Small intestine (tissue), 7 donors: ENCODE measurements around the gene NAV2. TPM values are rescaled to one million over a fixed set of nuclear protein-coding genes. Genes with fewer than 3 reads are reported as not detected.

Experiments used
- DNase-seq, 2 donors: peaks; one replicate each; pipeline versions ENCODE4 v3.0.0 to v3.0.0-alpha.2; 2013
- FAIRE-seq: peaks from 2 replicates; lab custom pipeline; 2012; peaks lifted over from hg19 to GRCh38; lab: Jason Lieb, UNC
- H3K27ac ChIP-seq, 3 donors: one replicate each; pipeline ENCODE4 v1.5.1; 2013; ENCODE audit warnings: low read length in 2 of 3, mild to moderate bottlenecking in 2 of 3, control low read depth in 1 of 3, inconsistent platforms in 1 of 3, low read depth in 1 of 3, moderate library complexity in 1 of 3
- H3K27me3 ChIP-seq, 3 donors: one replicate each; pipeline ENCODE4 v1.6.1; 2013; ENCODE audit warnings: low read length in 3 of 3, inconsistent platforms in 1 of 3; ENCODE audit not compliant: control insufficient read depth in 3 of 3, insufficient read depth in 3 of 3
- H3K36me3 ChIP-seq, 3 donors: one replicate each; pipeline ENCODE4 v1.6.1; 2013; ENCODE audit warnings: low read length in 3 of 3, inconsistent platforms in 1 of 3, low read depth in 1 of 3, mild to moderate bottlenecking in 1 of 3, moderate library complexity in 1 of 3; ENCODE audit not compliant: control insufficient read depth in 3 of 3, insufficient read depth in 2 of 3
- H3K4me1 ChIP-seq, 3 donors: one replicate each; pipeline ENCODE4 v1.6.1; 2013; ENCODE audit warnings: low read length in 2 of 3, inconsistent platforms in 1 of 3, low read depth in 1 of 3, mild to moderate bottlenecking in 1 of 3, moderate library complexity in 1 of 3; ENCODE audit not compliant: control insufficient read depth in 3 of 3, insufficient read depth in 2 of 3
- H3K4me3 ChIP-seq, 3 donors: one replicate each; pipeline ENCODE4 v1.5.1; 2013; ENCODE audit warnings: low read length in 3 of 3, control low read depth in 1 of 3, inconsistent platforms in 1 of 3, low read depth in 1 of 3, mild to moderate bottlenecking in 1 of 3, moderate library complexity in 1 of 3
- H3K9me3 ChIP-seq, 2 donors: one replicate each; pipeline ENCODE4 v1.6.1; 2013; ENCODE audit warnings: low read depth in 1 of 2, low read length in 1 of 2; ENCODE audit not compliant: control insufficient read depth in 2 of 2, insufficient read depth in 1 of 2
- WGBS, 3 donors: extraction: QIAGEN DNeasy Blood & Tissue Kit; methylation state at CpG; one replicate each; pipeline ENCODE4 v1.1.7; 2013; 5-methylcytosine and 5-hydroxymethylcytosine counted together
- polyA plus RNA-seq, 4 donors: library from polyadenylated mRNA; stranded (reverse) in 3 of 4; unstranded in 1 of 4; fragments of 200-250 nt in 3 of 4; fragments of 120-200 nt in 1 of 4; gene quantifications; one replicate each; pipeline versions ENCODE4 v1.2.1 to v1.2.3, GENCODE V29; 2013
- donor health status: healthy with polysubstance abuse.
- donor health status: control.
- donor health status: control.
- donor health status: Bipolar disorder and iron deficiency.
- donor health status: healthy.

NAV2 gene
- polyA plus RNA-seq, 4 donors = 1.6 to 6.5 (median 3.6) TPM

GRCh38 chr11:19817870-19818269 is 105.2 kb downstream of the NAV2 start:
- DNase-seq = no peak
- Histone ChIP-seq H3K27me3 (no peaks in the 10 kb centered on the region), H3K27ac (no peak overlapping the region), H3K4me3 (no peak overlapping the region), H3K36me3 (no peaks in the 10 kb centered on the region), H3K9me3 (no peaks in the 10 kb centered on the region), H3K4me1 (peaks cover 0 to 24% (median 0%) of the 10 kb centered on the region in 3 donors)
- 76 to 83% (median 83%) methylated on average over 3 of the region's 3 CpGs for WGBS, 3 donors
- no peak for FAIRE-seq

GRCh38 chr11:19818619-19819018 is 106.0 kb downstream of the NAV2 start:
- Histone ChIP-seq H3K4me1 (peaks cover 0 to 24% (median 0%) of the 10 kb centered on the region in 3 donors), H3K9me3 (no peaks in the 10 kb centered on the region), H3K4me3 (no peak overlapping the region), H3K27ac (no peak overlapping the region), H3K36me3 (no peaks in the 10 kb centered on the region), H3K27me3 (no peaks in the 10 kb centered on the region)
- FAIRE-seq (no peak), DNase-seq (no peak)
- 87 to 96% (median 94%) methylated on average over 3 of the region's 3 CpGs for WGBS, 3 donors

- Histone ChIP-seq H3K9me3 (no peaks in the 10 kb centered on the region), H3K36me3 (no peaks in the 10 kb centered on the region), H3K4me1 (peaks cover 0 to 24% (median 0%) of the 10 kb centered on the region in 3 donors), H3K4me3 (no peak overlapping the region), H3K27ac (no peak overlapping the region), H3K27me3 (no peaks in the 10 kb centered on the region)
- FAIRE-seq (no peak), DNase-seq (no peak)
- WGBS, 3 donors = 62 to 80% (median 71%) methylated on average over 2 of the region's 2 CpGs
Measured at GRCh38 chr11:19819148-19819547, 106.5 kb downstream of the NAV2 start.

- no peak overlapping the region for H3K27ac ChIP-seq
- FAIRE-seq (no peak), DNase-seq (no peak)
- H3K4me1 ChIP-seq = peaks cover 0 to 16% (median 0%) of the 10 kb centered on the region in 3 donors
- no peaks in the 10 kb centered on the region for H3K9me3 ChIP-seq
- WGBS, 3 donors = 26 to 70% (median 54%) methylated on average over 1 of the region's 1 CpG
- no peaks in the 10 kb centered on the region for H3K27me3 ChIP-seq
- no peaks in the 10 kb centered on the region for H3K36me3 ChIP-seq
- H3K4me3 ChIP-seq = no peak overlapping the region
Measured at GRCh38 chr11:19820100-19820499, 107.5 kb downstream of the NAV2 start.

GRCh38 chr11:19821412-19821875 is 108.8 kb downstream of the NAV2 start:
- no peak for FAIRE-seq
- no peak overlapping the region for H3K4me3 ChIP-seq
- 75 to 89% (median 86%) methylated on average over 1 of the region's 1 CpG for WGBS, 3 donors
- H3K9me3 ChIP-seq = no peaks in the 10 kb centered on the region
- no peaks in the 10 kb centered on the region for H3K27me3 ChIP-seq
- DNase-seq = peak in 1 of 2 donors; percentile 60
- no peaks in the 10 kb centered on the region for H3K36me3 ChIP-seq
- peaks cover 0 to 16% (median 0%) of the 10 kb centered on the region in 3 donors for H3K4me1 ChIP-seq
- no peak overlapping the region for H3K27ac ChIP-seq

- no peaks in the 10 kb centered on the region for H3K36me3 ChIP-seq
- H3K4me3 ChIP-seq = no peak overlapping the region
- no peak overlapping the region for H3K27ac ChIP-seq
- no peaks in the 10 kb centered on the region for H3K9me3 ChIP-seq
- WGBS, 3 donors = 89 to 93% (median 90%) methylated on average over 3 of the region's 3 CpGs
- DNase-seq = no peak
- no peak for FAIRE-seq
- H3K4me1 ChIP-seq = peaks cover 0 to 18% (median 2%) of the 10 kb centered on the region in 3 donors
- no peaks in the 10 kb centered on the region for H3K27me3 ChIP-seq
Measured at GRCh38 chr11:19821993-19822392, 109.4 kb downstream of the NAV2 start.

- Histone ChIP-seq H3K4me1 (peaks cover 0 to 22% (median 2%) of the 10 kb centered on the region in 3 donors), H3K36me3 (no peaks in the 10 kb centered on the region), H3K4me3 (no peak overlapping the region), H3K27ac (no peak overlapping the region), H3K9me3 (no peaks in the 10 kb centered on the region), H3K27me3 (no peaks in the 10 kb centered on the region)
- FAIRE-seq (no peak), DNase-seq (no peak)
Measured at GRCh38 chr11:19822531-19822930, 109.9 kb downstream of the NAV2 start.

- Histone ChIP-seq H3K27ac (no peak overlapping the region), H3K4me3 (no peak overlapping the region), H3K9me3 (no peaks in the 10 kb centered on the region), H3K4me1 (peaks cover 4 to 30% (median 5%) of the 10 kb centered on the region in 3 donors), H3K36me3 (no peaks in the 10 kb centered on the region), H3K27me3 (no peaks in the 10 kb centered on the region)
- FAIRE-seq = no peak
- 74 to 94% (median 79%) methylated on average over 4 of the region's 4 CpGs for WGBS, 3 donors
- no peak for DNase-seq
Measured at GRCh38 chr11:19826606-19827005, 114.0 kb downstream of the NAV2 start.
